Measurements from ENCODE around the gene PREX1.

The PREX1 gene

DNA sequence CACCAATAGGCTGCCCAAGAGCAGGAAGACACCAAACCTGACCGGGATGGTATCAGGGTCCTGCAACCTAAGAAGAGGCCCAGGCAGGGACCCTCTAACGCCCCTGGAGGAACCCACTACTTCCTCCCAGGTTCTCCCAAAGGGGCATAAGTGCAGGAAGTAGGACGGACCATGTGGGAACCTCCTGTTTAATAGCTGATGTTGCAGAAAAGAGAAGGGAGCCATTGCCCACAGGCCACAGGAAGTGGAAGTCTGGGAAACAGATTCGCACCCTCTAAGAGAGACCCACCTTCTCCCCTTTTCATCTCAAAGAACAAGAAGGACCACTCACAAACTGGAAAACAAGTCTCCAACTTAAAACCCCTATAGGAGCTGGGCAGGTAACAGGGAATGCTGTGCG lies 18.1 kb downstream of the PREX1 start:
- DNase-seq, result no peak

DNA sequence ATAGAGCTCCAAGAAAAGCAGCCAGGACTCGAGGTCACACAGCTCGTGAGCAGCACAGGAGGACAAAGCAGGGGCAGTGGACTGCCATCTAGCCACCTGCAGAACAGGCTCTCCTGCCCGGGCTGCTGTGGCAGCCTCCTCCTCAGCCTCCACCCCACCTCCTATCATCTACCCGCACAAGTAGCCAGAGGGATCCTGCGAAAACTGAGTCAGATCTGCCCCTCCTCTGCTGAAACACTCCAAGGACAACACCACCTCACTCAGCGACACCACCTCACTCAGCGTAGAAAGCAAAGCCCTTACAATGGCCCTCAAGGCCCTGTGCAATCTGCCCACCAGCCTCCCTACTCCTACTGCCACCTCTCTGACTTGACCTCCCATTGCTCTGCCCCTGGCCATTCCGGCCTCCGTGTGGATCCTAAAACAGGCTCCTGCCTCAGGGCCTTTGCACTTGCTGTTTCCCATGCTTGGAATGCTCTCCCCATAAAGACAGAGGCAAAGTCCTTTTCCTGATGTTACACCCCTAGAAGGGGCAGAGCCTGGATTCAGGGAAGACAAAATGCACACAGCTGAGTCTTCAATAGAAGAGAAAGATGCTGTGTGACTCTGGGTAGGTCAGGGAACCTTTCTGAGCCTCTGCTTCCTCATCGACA lies 19.3 kb downstream of the PREX1 start:
- DNase-seq, result no peak

DNA sequence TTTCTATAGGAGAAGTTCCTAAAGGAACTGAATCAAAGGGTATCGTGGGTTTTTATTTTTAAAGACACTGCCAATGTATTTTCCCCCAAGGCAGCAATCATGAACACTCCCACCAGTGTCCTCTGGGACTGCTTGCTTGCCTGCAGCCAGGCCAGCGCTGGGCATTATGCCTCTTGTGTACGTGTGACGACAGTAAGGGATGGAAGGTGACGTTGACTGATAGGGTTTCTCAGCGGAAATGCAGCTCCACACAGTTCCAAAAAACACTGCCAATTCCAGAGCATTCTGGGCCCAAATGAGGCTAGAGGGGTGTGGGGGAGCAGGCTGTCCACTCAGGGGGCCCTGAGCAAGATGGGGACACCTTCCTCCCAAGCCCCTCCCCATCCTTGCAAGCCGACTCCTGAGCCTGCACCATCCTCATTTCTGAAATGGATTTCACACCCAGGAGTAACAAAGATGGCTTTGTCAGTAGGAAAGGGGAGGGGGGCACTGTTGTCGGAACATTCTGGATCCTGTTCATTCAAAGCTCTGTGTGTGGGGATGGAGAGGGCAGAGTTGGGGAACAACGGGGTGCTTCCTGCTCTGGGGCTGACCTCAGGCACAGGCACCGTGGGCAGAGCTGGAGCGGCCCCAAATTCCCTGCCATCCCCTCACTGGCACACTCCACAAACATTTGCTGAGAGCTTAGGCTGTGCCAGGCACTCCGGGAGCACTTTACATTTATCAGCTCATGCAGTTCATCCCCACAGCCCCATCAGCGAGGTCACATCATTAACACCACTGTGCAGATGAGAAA lies 20.0 kb downstream of the PREX1 start:
- no peak for DNase-seq

DNA sequence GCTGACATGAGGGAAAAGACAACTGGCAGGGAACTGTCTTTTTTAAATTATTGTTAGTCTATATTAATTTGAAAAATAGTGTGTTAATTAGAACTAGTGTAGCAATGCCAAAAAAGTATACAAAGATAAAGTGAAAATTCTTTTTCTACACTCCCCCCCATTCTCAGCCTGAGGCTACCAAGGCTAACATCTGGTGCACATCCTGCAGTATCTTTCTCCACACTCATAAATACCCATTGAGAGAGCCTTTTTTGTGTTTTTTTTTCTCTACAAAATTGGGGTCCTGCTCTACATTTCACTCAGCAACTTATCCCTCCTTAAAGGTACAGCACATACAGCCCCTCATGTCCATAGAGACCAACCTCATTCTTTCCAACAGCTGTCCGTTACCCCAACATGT lies 20.7 kb downstream of the PREX1 start:
- DNase-seq, result no peak

DNA sequence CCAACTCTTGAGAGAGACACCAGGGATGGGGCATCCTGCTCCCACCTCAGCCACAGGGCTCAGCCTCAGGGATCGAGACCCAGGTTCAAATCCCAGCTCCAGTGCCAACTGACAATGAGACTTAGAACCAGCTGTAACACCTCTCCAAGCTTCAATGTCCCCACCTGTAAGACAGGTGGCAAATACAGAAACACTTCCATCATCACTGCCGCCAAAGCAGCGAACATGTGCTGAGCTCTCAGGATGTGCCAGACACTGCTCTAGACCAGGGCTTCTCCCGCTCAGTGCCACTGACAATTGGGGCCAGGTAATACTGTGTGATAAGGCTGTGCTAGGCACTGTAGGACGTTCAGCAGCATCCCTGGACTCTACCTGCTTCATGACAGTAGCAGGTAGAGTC lies 22.1 kb downstream of the PREX1 start:
- DNase-seq, result no peak

DNA sequence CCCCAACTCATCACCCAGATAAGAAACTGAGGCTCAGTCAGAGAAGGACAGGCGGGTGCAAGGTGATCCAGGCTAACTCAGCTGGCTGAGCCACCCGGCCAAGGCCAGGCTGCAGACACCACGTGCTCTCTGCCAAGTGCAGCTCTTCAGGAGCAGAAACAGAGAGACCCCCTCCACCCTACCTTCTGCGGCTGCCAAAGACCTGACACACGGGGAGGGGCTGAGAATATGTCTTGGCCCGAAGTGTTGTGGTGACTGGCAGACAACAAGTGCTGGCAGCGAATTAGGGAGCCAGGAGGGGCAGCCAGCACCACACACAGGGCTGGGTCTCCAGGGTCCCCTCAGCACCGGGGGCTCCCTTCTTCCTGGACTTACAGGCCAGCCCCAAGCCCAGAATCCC lies 22.5 kb downstream of the PREX1 start:
- DNase-seq, result no peak

GRCh38 chr20:48804300-48804980 lies 23.4 kb downstream of the PREX1 start:
- DNase-seq, result no peak

GRCh38 chr20:48803176-48804053 lies 24.4 kb downstream of the PREX1 start:
- DNase-seq, result no peak

GRCh38 chr20:48802647-48803046 lies 25.2 kb downstream of the PREX1 start:
- DNase-seq, result no peak

GRCh38 chr20:48802216-48802615 lies 25.6 kb downstream of the PREX1 start:
- DNase-seq, result no peak

- DNase-seq, result no peak
Measured at GRCh38 chr20:48801197-48801596, 26.6 kb downstream of the PREX1 start.

GRCh38 chr20:48800177-48800576 lies 27.6 kb downstream of the PREX1 start:
- no peak for DNase-seq

- DNase-seq, result no peak
Measured at GRCh38 chr20:48799328-48800105, 28.3 kb downstream of the PREX1 start.

DNA sequence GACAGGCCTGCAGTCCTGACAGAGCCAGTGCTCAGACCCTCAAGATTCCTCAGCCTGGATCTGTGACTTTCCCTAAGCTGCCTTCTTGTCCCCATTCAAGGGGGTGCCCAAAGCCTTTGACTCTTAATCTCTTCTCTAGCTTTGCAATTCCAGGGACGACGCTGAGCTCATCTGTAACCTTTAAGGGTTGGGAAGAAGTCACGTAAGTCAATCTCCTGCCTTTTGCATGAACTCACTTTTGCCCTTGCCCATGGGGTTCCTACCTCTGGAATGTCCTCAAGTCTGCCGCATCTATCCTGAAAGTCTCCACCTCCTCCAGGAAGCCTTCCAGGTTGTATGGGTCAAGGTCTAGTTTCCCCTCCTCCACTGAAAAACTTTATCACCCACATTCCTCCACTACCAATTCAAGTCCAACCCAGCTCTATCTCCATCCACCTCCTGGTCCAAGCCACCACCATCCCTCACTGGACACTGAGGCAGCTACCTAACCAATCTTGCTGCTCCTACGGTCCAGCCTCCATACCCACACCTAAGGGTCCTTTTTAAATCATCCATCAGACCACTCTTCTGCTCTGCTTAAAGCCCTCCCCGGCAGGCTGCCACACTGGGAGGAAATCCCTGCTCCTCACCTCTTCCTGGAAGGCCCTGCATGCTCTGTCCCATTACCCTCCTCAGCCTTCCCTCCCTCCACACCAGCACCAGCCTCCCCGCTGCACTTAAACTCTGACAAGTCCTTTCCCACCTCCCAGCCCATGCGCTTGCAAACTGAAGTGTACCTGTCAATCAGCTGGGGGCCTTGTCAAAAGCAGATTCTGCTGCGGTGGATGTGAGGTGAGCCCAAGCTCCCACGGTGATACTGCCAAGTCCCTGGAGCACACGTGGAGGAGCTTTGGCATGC lies 29.7 kb downstream of the PREX1 start:
- DNase-seq, result no peak

- no peak for DNase-seq
Measured at GRCh38 chr20:48797275-48797825, 30.4 kb downstream of the PREX1 start.

DNA sequence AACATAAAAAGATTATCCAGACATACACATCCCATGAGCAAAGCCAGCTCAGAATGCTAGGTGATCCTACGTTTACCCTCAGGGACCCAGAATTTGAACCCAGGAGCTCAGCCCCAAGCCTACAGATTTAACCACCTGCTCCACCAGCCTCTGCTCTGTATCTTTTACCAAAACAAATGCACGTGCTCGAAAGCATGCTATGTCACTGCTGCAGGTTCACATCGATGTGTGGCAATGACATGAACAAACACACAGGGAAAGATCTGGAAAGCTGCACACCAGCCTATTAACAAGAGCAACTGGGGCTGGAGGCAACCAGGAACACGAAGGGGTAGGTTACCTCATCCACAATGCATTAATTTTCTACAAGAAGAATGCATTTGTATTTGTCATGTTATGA lies 32.1 kb downstream of the PREX1 start:
- no peak for DNase-seq

DNA sequence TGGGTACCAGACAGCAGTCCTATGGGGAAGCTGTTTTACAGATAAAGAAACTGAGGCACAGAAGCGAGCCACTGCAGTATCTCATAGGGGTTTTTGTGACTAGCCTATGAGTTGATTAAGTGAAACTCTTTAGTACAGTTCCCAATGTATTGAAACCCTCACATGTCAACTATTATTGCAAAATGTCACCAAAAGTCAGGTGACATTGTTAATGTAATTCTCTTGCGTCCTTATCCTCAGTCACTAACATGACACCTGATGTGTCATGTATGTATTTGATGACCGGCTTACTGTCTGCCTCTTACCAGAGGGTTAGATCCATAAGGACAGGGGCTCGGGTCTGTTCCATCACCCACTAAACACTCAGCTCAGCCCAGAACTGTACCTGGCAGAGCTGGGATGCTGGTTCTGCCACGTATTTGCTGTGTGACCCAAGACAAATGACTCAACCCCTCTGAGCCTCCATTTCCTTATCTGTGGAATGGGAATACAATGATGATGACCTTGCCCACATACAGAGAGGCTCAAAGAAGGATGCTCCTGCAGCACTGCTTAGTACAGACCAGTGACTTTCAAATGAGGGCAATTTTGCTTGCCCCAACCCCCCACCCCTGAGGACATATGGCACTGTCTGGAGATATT lies 32.9 kb downstream of the PREX1 start:
- no peak for DNase-seq

DNA sequence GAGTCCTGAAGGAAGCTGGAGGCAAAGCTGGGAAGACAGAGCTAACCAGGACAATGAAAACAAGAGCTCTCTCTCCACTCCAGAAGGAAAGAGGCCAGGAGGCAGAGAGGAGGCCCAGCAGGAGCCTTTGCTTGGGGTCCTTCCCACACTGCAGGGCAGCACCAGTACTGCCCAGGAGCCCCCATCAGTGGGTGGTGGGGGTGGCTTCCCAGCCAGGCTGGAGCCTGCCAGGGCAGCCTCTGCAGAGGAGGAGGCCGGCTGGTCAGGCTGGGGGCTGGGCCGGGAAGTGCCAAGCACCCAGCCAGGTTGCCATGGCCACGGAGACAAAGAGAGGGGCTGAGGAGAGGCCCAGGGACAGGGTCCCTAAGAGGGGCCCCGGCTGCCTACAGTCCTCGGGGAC lies 33.4 kb downstream of the PREX1 start:
- DNase-seq, result no peak

DNA sequence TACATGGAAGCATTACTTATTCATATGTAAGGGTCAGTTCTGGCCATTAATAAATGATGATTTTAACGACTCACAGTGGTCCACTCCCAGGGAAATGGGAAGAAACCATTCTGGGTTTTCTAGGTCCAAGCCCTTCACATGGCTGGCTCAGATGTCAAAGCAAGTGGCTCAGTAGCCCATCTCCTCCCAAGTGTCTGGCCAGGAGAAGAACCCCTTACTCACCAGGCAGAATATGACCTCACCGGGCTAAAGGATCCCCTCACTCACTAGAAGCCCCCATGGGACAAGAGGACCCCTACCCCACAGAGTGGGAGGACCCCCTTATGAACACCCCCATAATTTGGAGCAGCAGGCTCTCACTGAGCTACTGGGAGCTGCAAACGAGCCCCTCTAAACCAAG lies 34.0 kb downstream of the PREX1 start:
- no peak for DNase-seq

- no peak for DNase-seq
Measured at GRCh38 chr20:48791666-48792071, 36.1 kb downstream of the PREX1 start.
